SHP77 treated with DMSO at 0.1 percent for 48 hours (cell line): ENCODE results near the gene PCNX2.

ENCODE experiments used
- DNase-seq: peaks from one replicate; lab custom pipeline; 2025; lab: John Stamatoyannopoulos, UW

The PCNX2 gene

DNA sequence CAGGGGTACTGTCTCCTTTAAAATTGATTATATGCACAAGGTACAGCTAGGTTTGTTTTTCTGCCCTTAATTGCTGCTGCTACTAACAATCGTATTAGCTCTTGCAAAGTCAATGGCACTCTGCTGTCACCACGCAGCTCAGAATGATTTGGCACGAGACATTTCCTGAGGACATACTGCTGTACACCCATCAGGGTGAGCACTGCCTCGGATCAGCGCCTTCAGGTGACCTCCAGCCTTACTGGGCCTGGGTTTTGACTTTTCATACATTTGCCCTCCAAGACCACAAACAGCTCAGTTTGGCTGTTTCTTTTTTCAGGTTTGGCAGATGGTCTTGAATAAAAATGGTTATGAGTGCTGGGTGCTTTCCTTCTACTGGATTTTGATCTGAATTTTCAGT lies 234.3 kb downstream of the PCNX2 start:
- DNase-seq = no peak

DNA sequence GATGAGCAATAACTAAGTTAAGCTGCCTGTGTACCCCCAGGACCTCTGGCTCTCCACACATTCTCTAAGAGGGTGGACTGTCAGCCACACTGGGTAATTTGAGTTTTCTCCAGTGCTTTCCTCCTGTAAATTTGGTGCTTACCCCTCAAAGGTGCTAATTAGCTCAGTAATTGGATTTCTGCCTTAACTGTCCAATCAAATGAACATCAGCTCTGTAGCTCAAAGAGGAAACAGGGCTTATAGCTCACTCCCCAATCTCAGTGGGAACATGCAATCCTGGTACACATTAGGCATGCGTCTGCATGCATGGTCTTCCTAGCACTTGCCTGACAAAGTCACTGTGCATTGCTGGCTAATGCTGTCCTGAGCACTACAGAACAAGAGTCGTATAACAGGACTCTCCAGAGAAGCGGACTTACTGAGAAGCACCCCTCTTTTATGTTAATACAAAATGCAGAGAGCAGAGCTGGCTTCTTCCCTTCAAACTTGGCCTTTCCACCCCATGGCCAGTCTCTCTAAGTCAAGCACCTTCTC lies 235.0 kb downstream of the PCNX2 start:
- no peak for DNase-seq

- DNase-seq = no peak
These were observed 237.7 kb downstream of the PCNX2 start for GRCh38 chr1:233057836-233058235.

- DNase-seq = no peak
These were observed 239.5 kb downstream of the PCNX2 start for GRCh38 chr1:233055879-233056641.

DNA sequence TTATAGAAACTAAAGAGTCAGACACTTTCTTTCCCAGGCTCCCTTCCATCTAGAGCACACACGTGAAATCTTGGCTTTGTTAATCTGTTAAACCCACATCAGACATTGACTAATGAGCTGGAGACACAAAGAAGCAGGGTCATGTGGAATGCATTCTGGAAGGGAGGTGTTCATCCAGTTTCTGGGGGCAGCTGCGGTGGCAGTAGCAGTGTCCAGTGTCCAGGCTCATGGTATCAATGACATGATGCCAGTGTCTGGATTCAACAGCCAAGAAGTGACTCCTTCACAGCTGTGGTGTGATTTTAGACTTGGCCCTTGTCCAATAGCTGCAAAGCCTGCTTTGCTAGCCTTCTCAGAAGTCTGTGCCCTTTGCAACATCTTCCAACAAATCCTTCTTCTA lies 249.9 kb downstream of the PCNX2 start:
- no peak for DNase-seq

GRCh38 chr1:233042834-233043233 lies 252.7 kb downstream of the PCNX2 start:
- DNase-seq = no peak

DNA sequence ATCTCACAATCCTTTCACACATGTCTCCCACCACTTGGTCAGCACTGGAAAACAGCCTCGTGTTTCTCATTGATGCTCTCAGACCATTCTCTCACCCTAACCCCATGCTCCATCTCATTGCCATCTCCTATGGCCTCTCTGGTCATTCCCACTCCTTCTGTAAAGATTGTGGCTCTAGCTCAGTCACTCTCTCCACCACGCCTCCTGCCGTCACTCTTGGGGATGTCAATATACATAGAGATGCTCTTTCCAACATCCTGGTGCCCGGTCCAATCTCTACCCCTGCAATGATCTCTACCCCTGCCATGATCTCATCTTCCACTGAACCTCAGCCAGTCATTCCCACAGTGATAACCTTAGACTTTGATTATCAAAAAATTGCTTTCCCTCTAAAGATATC lies 255.0 kb downstream of the PCNX2 start:
- no peak for DNase-seq

GRCh38 chr1:233038581-233038980 lies 256.9 kb downstream of the PCNX2 start:
- no peak for DNase-seq

GRCh38 chr1:233037843-233038242 lies 257.7 kb downstream of the PCNX2 start:
- DNase-seq = no peak

GRCh38 chr1:233034836-233035235 lies 260.7 kb downstream of the PCNX2 start:
- DNase-seq = no peak

DNA sequence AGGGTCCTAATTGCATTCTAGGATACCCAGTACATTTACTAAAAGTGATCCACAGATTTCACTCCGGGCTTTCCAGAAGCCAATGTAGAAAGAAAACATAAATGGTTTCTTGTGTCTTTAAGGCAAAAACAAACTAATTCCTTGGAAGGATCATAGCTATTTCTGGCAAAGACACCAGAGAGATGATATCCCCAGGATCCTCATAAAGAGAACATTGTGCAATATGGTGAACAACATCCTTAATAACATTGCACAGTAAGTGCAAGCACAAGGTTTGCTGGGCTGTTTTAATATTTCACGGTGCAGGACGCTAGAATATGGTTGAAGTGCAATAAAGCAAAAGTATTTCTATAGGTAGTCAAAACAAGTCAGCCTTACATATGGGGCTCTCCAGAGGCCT lies 262.2 kb downstream of the PCNX2 start:
- DNase-seq = no peak

DNA sequence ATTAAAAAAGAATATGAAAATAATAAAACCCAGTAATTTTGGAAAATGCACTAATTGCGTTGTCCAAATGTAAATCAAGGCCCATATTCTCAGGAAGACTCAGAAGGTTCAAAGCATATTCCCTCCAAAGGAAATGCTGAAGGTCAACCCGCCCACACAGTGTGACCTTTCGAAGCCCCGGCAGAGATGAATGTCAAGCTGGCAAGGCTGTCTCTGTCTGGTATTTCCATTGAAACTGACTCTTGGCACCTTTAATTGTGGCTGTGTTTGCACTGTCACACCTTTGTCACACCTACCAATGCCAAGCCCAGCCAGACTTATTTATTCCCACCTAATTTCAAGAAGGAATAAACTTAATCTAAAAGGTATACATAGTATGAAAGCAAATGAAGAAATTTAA lies 262.6 kb downstream of the PCNX2 start:
- DNase-seq = no peak

DNA sequence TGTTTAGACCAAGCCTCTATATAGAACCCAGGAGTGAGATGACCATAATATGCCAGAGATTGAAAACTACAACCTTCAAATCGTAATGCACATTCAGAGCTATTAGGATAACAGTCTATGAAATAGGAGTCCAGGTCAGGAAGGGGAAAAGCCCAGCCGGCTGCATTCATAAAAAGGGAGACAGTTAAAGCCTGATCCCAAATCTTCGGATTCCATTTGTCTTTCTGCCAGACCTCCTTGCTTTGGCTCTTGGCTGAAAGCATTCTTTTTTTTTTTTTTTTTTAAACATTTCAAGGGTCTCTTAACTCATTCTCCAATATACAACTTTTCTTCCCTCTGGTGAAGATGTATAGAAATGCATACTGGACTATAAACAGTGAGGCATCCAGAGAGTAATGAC lies 264.0 kb downstream of the PCNX2 start:
- DNase-seq = no peak

DNA sequence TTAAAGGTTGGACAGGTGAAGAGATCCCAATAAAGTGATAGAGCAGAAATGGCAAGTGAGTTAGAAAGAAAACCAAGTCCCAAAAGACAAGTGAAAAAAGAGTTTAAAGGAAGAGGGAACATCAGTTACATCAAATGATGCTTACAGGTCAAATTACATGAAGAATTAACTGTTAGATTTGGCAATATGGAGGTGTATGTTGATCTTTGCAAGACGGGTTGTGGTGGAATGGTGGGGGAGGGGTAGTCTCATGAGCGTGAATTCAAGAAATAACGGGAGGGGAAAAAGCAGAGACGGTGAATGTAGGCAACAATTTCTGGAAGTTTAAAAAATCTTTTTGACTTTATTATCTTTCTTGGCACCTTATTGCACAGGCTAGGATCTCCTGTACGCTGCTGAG lies 268.5 kb downstream of the PCNX2 start:
- no peak for DNase-seq

DNA sequence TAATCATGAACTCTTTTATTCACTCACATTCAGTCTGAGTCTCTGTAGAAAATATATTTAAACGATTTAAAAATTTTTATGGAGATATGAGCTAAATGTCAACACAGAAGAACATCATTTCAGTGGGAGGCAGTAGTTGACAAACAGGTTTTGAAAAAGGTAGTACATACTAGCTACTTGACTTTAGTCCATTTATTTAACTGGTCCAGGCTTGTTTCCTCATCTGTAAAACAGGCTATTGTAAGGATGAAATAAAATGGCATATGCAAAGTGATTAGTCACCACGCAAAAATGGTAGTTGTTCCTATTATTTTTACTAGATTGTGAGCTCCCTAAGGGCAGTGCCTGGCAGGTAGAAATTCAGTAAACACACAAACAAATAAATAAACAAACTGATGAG lies 270.0 kb downstream of the PCNX2 start:
- DNase-seq = no peak

DNA sequence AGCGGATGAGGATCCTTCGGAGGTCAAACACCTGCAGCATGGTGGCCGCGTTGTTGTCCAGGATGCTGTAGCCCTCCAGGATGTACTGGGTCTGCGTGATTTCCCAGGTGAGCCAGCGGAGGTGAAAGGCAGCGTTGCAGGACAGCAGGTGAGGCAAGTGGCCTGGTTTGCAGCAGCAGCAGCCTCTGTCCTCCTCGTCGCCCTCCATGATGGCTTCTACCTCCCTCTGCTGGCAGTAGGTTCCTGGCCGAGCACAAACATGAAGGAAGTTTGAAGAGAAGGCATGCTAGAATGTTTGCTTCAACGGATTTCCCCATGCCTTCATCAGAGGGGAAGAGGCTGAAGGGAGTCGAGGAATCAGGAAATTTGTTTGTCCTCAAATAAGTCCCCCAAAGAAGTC lies 270.4 kb downstream of the PCNX2 start:
- DNase-seq = peak; percentile 12

DNA sequence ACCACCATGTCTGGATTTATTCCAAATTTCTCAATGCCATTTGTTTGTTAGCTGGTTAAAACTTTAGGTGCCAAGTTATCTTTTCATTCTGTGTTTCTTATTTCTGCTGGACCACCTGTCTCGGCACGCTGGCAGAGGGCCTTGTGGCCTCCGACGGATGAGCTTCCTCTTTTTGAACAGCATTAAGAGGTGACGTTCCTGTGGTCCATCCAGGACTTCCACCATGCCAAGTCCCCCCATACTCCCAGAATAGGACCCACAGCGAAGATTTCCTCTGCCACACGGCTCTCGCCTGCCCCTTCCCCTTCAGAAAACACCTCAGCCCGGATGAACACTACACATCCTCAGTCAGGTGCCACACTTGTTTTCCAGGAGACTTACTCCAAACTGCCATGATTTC lies 271.3 kb downstream of the PCNX2 start:
- DNase-seq = no peak

- DNase-seq = no peak
These were observed 273.3 kb downstream of the PCNX2 start for GRCh38 chr1:233022246-233022645.

- DNase-seq = no peak
These were observed 275.1 kb downstream of the PCNX2 start for GRCh38 chr1:233020426-233020825.

- no peak for DNase-seq
These were observed 275.7 kb downstream of the PCNX2 start for GRCh38 chr1:233019778-233020325.

DNA sequence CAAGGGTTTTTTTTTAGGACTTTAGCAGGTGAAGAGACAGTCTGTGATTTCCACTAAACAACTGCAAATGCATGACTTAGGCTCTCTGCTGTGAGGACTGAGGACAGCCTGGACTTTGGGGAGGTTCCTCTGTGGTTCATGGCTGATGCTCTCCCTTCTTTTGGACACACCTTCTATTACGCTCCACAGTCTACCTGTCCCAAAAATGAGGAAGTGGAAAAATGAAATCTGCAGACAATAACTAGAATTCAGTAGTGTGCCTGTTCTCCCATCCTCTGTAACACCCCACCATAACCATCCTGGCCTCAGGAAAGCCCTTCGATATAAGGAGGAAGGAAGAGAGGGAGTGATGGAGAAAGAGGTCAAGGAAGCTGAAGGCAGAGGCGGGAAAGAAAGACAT lies 276.4 kb downstream of the PCNX2 start:
- DNase-seq = no peak

- DNase-seq = no peak
These were observed 278.7 kb downstream of the PCNX2 start for GRCh38 chr1:233016798-233017197.

DNA sequence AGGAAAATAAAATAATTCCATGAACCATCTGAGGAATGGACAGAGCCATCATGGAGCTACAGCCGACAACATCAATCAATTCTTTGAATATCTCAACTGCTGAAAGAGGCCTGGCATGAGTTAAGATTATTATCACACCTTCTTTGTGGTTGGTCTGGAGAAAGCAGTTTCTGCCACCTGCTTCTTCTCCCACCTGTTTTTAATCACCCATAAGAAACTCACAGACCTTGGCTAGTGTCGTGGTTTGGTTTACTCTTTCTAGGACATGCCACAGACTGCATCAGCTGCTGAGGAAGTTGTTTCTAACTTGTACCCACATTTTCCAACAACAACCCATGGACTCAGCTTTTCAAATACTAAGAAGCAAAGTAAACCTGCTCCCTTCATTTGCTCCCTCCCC lies 279.6 kb downstream of the PCNX2 start:
- no peak for DNase-seq

DNA sequence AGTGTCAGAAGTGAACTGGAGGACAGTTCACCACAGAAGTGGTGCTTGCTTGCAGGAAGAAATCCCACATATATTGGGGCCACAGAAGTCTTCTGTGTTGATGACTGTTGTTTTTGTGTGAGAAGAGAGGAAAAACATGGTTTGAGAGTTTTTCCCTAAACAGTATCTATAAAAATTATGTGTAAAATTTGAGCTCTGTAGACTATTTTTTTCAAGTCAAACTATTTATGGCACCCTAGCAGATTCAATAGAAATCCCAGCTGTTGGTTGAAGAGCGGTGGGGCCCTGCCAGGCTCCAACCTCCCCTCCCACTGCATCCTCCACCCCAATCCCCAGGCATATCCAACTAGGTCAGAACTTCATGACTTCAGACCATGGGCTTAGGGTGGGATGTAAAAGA lies 283.5 kb downstream of the PCNX2 start:
- no peak for DNase-seq
